ENCODE results near the gene CARM1. TPM values are rescaled to one million over a fixed set of nuclear protein-coding genes. Genes with fewer than 3 reads are reported as not detected.

CARM1 gene
- total RNA-seq, 1 donor from 2014 or later, result 78.0 TPM

GRCh38 chr19:10858204-10858828 is 13.0 kb upstream of the CARM1 start:
- no peaks in the 10 kb centered on the region for H3K36me3 Mint-ChIP-seq
- no peaks in the 10 kb centered on the region for H3K27me3 Mint-ChIP-seq (ENCODE audit: low read depth)
- H3K9me3 Mint-ChIP-seq, result no peaks in the 10 kb centered on the region
- H3K4me1 Mint-ChIP-seq, result peaks cover 5% of the 10 kb centered on the region
- DNase-seq (ENCODE audit: low spot score in 2 of 2, unreplicated experiment in 2 of 2), result peak in 1 of 2 experiments; percentile 43
- H3K27ac Mint-ChIP-seq, result no peak overlapping the region
- peak; percentile 77 for TF ChIP-seq CTCF (IDR thresholded peaks at IDR 0.05; ENCODE audit: unreplicated experiment)
- no peak overlapping the region for H3K4me3 Mint-ChIP-seq

- H3K36me3 Mint-ChIP-seq, result no peaks in the 10 kb centered on the region
- H3K4me1 Mint-ChIP-seq, result peaks cover 11% of the 10 kb centered on the region
- H3K9me3 Mint-ChIP-seq, result no peaks in the 10 kb centered on the region
- no peak for DNase-seq (ENCODE audit: low spot score in 2 of 2, unreplicated experiment in 2 of 2)
- H3K4me3 Mint-ChIP-seq, result no peak overlapping the region
- no peaks in the 10 kb centered on the region for H3K27me3 Mint-ChIP-seq (ENCODE audit: low read depth)
- peak; percentile 63 for TF ChIP-seq CTCF (IDR thresholded peaks at IDR 0.05; ENCODE audit: unreplicated experiment)
- no peak overlapping the region for H3K27ac Mint-ChIP-seq
These were observed 10.2 kb upstream of the CARM1 start for GRCh38 chr19:10861103-10861651.

- no peak for TF ChIP-seq CTCF (IDR thresholded peaks at IDR 0.05; ENCODE audit: unreplicated experiment)
- Mint-ChIP-seq H3K9me3 (no peaks in the 10 kb centered on the region), H3K4me1 (peaks cover 11% of the 10 kb centered on the region), H3K27ac (peak overlapping the region; percentile 48), H3K27me3 (ENCODE audit: low read depth) (no peaks in the 10 kb centered on the region), H3K4me3 (no peak overlapping the region), H3K36me3 (no peaks in the 10 kb centered on the region)
- no peak for DNase-seq (ENCODE audit: low spot score in 2 of 2, unreplicated experiment in 2 of 2)
These were observed 8.7 kb upstream of the CARM1 start for GRCh38 chr19:10862561-10863106.

GRCh38 chr19:10863107-10863717 is 8.1 kb upstream of the CARM1 start:
- Mint-ChIP-seq H3K9me3 (no peaks in the 10 kb centered on the region), H3K27ac (peak overlapping the region; percentile 48), H3K4me3 (no peak overlapping the region), H3K4me1 (peaks cover 11% of the 10 kb centered on the region), H3K27me3 (ENCODE audit: low read depth) (no peaks in the 10 kb centered on the region), H3K36me3 (no peaks in the 10 kb centered on the region)
- no peak for TF ChIP-seq CTCF (IDR thresholded peaks at IDR 0.05; ENCODE audit: unreplicated experiment)
- no peak for DNase-seq (ENCODE audit: low spot score in 2 of 2, unreplicated experiment in 2 of 2)

- no peaks in the 10 kb centered on the region for H3K27me3 Mint-ChIP-seq (ENCODE audit: low read depth)
- TF ChIP-seq CTCF (IDR thresholded peaks at IDR 0.05; ENCODE audit: unreplicated experiment), result peak; percentile 75
These were observed 6.8 kb upstream of the CARM1 start for GRCh38 chr19:10864538-10864899.

More at GRCh38 chr19:10864538-10864899, 6.8 kb upstream of the CARM1 start:
- H3K9me3 Mint-ChIP-seq, result no peaks in the 10 kb centered on the region
- H3K27ac Mint-ChIP-seq, result no peak overlapping the region
- no peaks in the 10 kb centered on the region for H3K36me3 Mint-ChIP-seq
- peaks cover 11% of the 10 kb centered on the region for H3K4me1 Mint-ChIP-seq
- peak; percentile 66 to 89 for DNase-seq (ENCODE audit: low spot score in 2 of 2, unreplicated experiment in 2 of 2)
- peak overlapping the region; percentile 22 for H3K4me3 Mint-ChIP-seq

Data from mesothelial cell of epicardium (in vitro differentiated cells).